Right kidney (tissue), 1 donor: ENCODE data around the gene THTPA.
A peak's percentile ranks its signal among the peaks of the same experiment; 100 is the strongest.
"Not testable (repeated sequence)": the region's sequence is repeated elsewhere in the genome, so short reads cannot be mapped to it uniquely, and the experiment has no call there.

Experiments used
- DNase-seq: peaks from one replicate; pipeline ENCODE4 v3.0.0-alpha.2; 2016

THTPA gene

GRCh38 chr14:23532658-23533057 lies 23.4 kb upstream of the THTPA start:
- no peak for DNase-seq

GRCh38 chr14:23533652-23534435 lies 22.2 kb upstream of the THTPA start:
- DNase-seq, result no peak

- no peak for DNase-seq
These were observed 20.1 kb upstream of the THTPA start for GRCh38 chr14:23535943-23536342.

GRCh38 chr14:23536494-23536893 lies 19.6 kb upstream of the THTPA start:
- no peak for DNase-seq

GRCh38 chr14:23536906-23537305 lies 19.2 kb upstream of the THTPA start:
- not testable (repeated sequence) for DNase-seq

- DNase-seq, result peak; percentile 22
These were observed 18.6 kb upstream of the THTPA start for GRCh38 chr14:23537351-23538049.

GRCh38 chr14:23538050-23538718 lies 17.9 kb upstream of the THTPA start:
- no peak for DNase-seq

GRCh38 chr14:23538785-23539184 lies 17.3 kb upstream of the THTPA start:
- DNase-seq, result no peak

- DNase-seq, result peak; percentile 56
These were observed 16.6 kb upstream of the THTPA start for GRCh38 chr14:23539248-23540140.

GRCh38 chr14:23540141-23540469 lies 16.0 kb upstream of the THTPA start:
- no peak for DNase-seq

GRCh38 chr14:23542261-23542660 lies 13.8 kb upstream of the THTPA start:
- DNase-seq, result no peak

- DNase-seq, result no peak
These were observed 12.7 kb upstream of the THTPA start for GRCh38 chr14:23543403-23543802.

GRCh38 chr14:23544511-23545447 lies 11.3 kb upstream of the THTPA start:
- DNase-seq, result peak; percentile 68

- no peak for DNase-seq
These were observed 10.2 kb upstream of the THTPA start for GRCh38 chr14:23545740-23546365.

GRCh38 chr14:23546450-23547035 lies 9.5 kb upstream of the THTPA start:
- DNase-seq, result no peak

GRCh38 chr14:23547924-23548323 lies 8.1 kb upstream of the THTPA start:
- DNase-seq, result no peak

- DNase-seq, result no peak
These were observed 7.4 kb upstream of the THTPA start for GRCh38 chr14:23548351-23549318.

- DNase-seq, result no peak
These were observed 5.8 kb upstream of the THTPA start for GRCh38 chr14:23550131-23550811.
